ENCODE results near the gene CASP7. TPM values are rescaled to one million over a fixed set of nuclear protein-coding genes. Genes with fewer than 3 reads are reported as not detected.

CASP7 gene
- total RNA-seq, 4 donors from 2014 or later = 20.0 to 37.8 (median 29.6) TPM

- DNase-seq (ENCODE audit: low spot score in 2 of 2) = no peak
- Histone ChIP-seq H3K4me3 (no peak overlapping the region), H3K27me3 (no peaks in the 10 kb centered on the region), H3K4me1 (peaks cover 6% of the 10 kb centered on the region), H3K9me3 (no peaks in the 10 kb centered on the region), H3K27ac (no peak overlapping the region), H3K36me3 (peaks cover 7% of the 10 kb centered on the region)
- 84% methylated on average over 6 of the region's 6 CpGs for WGBS
- TF ChIP-seq CTCF (IDR thresholded peaks at IDR 0.05) (no peak), POLR2AphosphoS5 (IDR thresholded peaks at IDR 0.05) (no peak), POLR2A (IDR thresholded peaks at IDR 0.05) (no peak), EP300 (IDR thresholded peaks at IDR 0.05) (no peak)
Observed at GRCh38 chr10:113708640-113709039, 28.9 kb downstream of the CASP7 start.

- DNase-seq (ENCODE audit: low spot score in 2 of 2) = no peak
- H3K9me3 ChIP-seq = no peaks in the 10 kb centered on the region
- H3K4me1 ChIP-seq = peaks cover 6% of the 10 kb centered on the region
- TF ChIP-seq EP300 (IDR thresholded peaks at IDR 0.05) (no peak), POLR2A (IDR thresholded peaks at IDR 0.05) (no peak), POLR2AphosphoS5 (IDR thresholded peaks at IDR 0.05) (no peak), CTCF (IDR thresholded peaks at IDR 0.05) (no peak)
- H3K4me3 ChIP-seq = no peak overlapping the region
- no peak overlapping the region for H3K27ac ChIP-seq
- H3K36me3 ChIP-seq = peaks cover 4% of the 10 kb centered on the region
- H3K27me3 ChIP-seq = no peaks in the 10 kb centered on the region
- WGBS = 64% methylated on average over 8 of the region's 8 CpGs
Observed at GRCh38 chr10:113709221-113709838, 29.6 kb downstream of the CASP7 start.

- Histone ChIP-seq H3K4me1 (peaks cover 6% of the 10 kb centered on the region), H3K9me3 (no peaks in the 10 kb centered on the region), H3K27me3 (no peaks in the 10 kb centered on the region), H3K36me3 (peaks cover 4% of the 10 kb centered on the region), H3K4me3 (no peak overlapping the region), H3K27ac (peak overlapping the region; percentile 47)
- TF ChIP-seq POLR2AphosphoS5 (IDR thresholded peaks at IDR 0.05) = no peak
- TF ChIP-seq POLR2A (IDR thresholded peaks at IDR 0.05) = no peak
- TF ChIP-seq CTCF (IDR thresholded peaks at IDR 0.05) = no peak
- no peak for TF ChIP-seq EP300 (IDR thresholded peaks at IDR 0.05)
- WGBS = 58% methylated on average over 2 of the region's 2 CpGs
- no peak for DNase-seq (ENCODE audit: low spot score in 2 of 2)
Observed at GRCh38 chr10:113711142-113711541, 31.4 kb downstream of the CASP7 start.

- Histone ChIP-seq H3K4me3 (no peak overlapping the region), H3K36me3 (peaks cover 6% of the 10 kb centered on the region), H3K27ac (no peak overlapping the region), H3K4me1 (peaks cover 4% of the 10 kb centered on the region), H3K27me3 (no peaks in the 10 kb centered on the region), H3K9me3 (no peaks in the 10 kb centered on the region)
- no peak for DNase-seq (ENCODE audit: low spot score in 2 of 2)
- WGBS = 76% methylated on average over 3 of the region's 3 CpGs
- TF ChIP-seq POLR2AphosphoS5 (IDR thresholded peaks at IDR 0.05) (no peak), EP300 (IDR thresholded peaks at IDR 0.05) (no peak), POLR2A (IDR thresholded peaks at IDR 0.05) (no peak), CTCF (IDR thresholded peaks at IDR 0.05) (no peak)
Observed at GRCh38 chr10:113712024-113712423, 32.3 kb downstream of the CASP7 start.

- H3K9me3 ChIP-seq = no peaks in the 10 kb centered on the region
- DNase-seq (ENCODE audit: low spot score in 2 of 2) = no peak
- H3K4me1 ChIP-seq = no peaks in the 10 kb centered on the region
- H3K36me3 ChIP-seq = peaks cover 11% of the 10 kb centered on the region
- TF ChIP-seq POLR2AphosphoS5 (IDR thresholded peaks at IDR 0.05) (no peak), CTCF (IDR thresholded peaks at IDR 0.05) (no peak), POLR2A (IDR thresholded peaks at IDR 0.05) (no peak), EP300 (IDR thresholded peaks at IDR 0.05) (no peak)
- 64% methylated on average over 8 of the region's 8 CpGs for WGBS
- no peaks in the 10 kb centered on the region for H3K27me3 ChIP-seq
- no peak overlapping the region for H3K27ac ChIP-seq
- no peak overlapping the region for H3K4me3 ChIP-seq
Observed at GRCh38 chr10:113712755-113713639, 33.3 kb downstream of the CASP7 start.
